COR-L47 (cell line): Measurements from ENCODE around the gene PLGLB2.
"Not testable (repeated sequence)": the region's sequence is repeated elsewhere in the genome, so short reads cannot be mapped to it uniquely, and the experiment has no call there.

Experiments
- DNase-seq: peaks from one replicate; lab custom pipeline; 2025; lab: John Stamatoyannopoulos, UW

Gene PLGLB2

DNA sequence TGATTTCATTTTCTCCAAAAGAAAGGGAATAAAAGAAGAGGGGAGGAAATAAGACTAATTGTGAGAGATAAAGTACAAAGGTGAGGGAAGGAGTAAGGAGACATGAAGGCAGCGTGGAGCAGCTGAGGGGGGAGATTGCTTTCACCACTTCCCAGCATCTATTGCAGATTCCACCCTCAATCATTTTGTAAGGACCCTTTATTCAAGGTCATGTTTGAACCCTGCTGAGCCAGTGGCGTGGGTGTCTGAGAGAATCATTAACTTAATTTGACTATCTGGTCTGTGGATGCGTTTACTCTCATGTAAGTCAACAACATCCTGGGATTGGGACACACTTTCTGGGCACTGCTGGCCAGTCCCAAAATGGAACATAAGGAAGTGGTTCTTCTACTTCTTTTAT, at the start of gene PLGLB2:
TSS of gene PLGLB2 (plus strand) at position 297 of the 400 bp plus-strand sequence. CDS start at position 364, 67 bp downstream.
- DNase-seq = not testable (repeated sequence)

DNA sequence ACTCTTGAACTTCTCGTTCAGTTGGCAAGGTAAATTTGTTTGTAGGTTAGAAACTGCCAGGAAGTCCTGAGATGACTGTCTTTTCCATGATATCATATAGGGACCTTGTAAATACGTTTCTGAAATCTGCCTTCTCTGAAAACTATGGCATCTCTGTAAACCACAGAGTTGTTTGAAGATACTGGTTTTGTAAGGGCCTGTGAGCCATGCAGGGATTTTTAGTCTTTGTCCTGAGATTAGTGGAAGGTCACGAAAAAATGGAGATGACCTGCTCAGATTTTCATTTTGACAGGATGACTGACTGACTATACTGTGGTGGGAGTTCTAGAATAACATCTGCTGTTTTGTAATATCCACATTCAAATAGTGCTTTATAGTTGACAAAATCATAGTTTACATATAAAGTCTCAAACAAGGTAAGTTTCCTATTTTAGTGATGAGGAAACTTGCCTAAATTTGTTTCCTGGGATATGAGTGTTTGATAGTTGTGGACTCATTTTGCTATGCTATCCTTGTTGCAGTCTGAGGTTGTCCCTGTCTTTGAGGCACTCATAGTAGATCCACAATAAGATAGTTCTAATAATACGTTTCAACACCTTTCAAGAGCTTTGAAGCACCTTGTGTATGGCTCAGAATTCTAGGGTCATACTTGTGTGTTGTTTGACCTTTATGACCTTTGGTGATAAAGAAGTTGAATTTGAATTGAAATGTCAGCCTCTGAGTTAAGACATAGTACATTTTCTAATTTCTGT, 43.1 kb upstream of the PLGLB2 start:
- DNase-seq = not testable (repeated sequence)

DNA sequence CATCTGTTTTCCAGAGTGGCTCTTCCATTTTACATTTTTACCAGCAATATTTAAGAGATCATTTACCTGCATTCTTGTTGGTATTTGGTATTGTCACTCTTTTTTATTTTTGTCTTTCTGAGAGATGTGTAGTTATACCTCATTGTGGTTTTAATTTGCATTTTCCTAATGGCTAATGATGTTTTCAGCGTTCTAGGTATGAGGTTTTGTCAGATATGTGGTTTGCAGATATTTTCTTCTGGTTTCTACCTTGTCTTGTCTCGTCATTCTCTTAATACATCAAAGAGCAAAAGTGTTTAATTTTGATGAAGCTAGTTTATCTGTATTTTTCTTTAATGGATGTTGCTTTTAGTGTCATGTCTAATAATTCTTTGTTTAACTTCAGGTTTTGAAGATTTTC, 39.5 kb upstream of the PLGLB2 start:
- DNase-seq = not testable (repeated sequence)

DNA sequence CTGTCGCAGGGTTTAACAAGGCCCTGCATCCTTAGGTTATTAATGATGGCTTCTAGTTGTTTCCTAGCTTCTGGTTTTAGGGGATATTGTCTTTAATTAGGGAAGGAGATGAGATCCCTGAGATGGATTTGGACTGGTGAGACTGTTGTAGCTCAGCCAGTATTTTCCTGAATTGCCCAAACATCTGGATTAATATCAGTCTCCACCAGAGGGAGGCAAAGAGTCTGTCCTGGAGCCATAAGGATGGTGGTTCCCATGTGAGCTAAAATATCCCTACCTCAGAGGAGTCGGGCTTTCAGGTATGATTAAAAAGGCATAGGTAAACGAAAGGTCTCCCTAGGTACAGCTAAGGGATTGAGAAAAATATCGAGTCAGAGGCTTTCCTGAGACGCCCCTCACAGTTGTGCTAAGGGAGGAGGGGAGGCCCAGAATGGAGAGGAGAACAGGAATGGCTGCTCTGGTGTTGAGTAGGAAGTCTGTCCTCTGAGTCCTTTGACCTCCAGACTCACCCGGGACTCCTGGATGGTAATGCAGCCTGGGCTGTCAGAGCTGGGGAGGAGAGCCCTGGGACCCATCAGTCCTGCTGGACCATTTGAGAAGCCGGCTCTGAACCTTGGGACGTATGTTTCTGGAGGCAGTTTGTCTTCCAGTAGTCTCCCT, 19.8 kb upstream of the PLGLB2 start:
- not testable (repeated sequence) for DNase-seq

DNA sequence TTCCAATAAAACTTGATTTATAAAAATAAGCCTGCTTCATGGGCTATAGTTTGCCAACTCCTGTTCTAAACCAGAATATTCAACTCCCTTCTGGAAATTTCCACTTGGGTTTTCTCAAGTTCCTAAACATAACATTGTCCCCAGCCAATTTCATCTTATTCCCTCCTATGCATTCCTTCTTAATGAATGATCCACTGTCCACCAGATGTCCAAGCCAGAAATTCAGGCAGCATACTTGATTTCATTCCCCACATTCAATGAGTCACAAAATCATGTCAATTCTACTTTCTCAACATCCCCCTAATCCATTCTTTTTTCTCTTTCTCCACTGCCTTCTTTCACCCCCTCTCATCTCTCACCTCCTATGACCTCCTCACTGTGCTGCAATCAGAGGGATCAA, 7.0 kb upstream of the PLGLB2 start:
- not testable (repeated sequence) for DNase-seq

DNA sequence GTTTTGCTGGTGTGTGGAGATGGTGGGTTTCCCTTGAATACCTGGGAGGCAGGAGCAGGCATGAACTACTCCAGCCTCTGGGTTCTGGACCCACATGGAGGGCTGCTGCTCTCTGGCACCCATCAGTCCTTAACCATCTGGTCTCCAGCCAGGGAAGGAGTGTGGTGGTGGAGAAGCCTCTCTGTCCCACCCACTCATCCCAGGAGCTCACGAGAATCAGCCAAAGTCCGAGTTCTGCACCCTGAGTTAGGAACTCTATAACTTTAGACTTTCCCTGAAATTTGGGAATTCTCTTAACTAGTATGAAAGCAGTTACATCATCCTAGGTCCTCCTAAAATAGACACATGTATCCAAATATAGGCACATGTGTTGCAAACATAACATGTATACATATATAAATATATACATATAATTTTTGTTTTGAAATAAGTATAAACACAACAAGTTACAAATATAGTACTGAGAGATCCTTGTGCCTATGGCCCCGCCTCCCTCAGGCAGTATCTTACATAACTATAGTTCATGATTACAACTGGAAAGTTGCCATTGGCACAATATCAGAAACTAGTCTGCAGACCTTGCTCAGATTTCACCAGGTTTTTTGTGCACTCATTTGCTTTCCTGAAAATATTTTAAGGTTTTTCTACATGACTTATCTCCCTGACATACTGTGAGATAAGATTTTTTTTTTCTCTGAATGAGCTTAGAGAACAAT, 5.3 kb upstream of the PLGLB2 start:
- not testable (repeated sequence) for DNase-seq

DNA sequence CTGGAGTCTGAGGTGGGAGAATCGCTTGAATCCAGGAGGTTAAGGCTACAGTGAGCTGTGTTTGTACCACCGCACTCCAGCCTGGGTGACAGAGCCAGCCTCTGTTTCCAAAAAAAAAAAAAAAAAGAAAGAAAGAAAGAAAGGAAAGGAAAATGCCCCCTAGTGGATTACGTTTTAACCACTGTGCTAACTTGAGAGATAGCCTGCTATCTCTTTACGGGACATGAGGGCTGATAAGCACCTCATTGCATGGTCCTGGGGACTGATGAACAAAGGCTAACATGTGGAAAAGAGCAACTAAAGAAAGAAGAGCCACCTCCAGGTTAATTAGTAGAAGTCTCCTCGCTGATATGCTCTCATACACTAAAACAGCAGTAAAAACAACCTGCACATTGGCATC, 4.2 kb upstream of the PLGLB2 start:
- DNase-seq = not testable (repeated sequence)

DNA sequence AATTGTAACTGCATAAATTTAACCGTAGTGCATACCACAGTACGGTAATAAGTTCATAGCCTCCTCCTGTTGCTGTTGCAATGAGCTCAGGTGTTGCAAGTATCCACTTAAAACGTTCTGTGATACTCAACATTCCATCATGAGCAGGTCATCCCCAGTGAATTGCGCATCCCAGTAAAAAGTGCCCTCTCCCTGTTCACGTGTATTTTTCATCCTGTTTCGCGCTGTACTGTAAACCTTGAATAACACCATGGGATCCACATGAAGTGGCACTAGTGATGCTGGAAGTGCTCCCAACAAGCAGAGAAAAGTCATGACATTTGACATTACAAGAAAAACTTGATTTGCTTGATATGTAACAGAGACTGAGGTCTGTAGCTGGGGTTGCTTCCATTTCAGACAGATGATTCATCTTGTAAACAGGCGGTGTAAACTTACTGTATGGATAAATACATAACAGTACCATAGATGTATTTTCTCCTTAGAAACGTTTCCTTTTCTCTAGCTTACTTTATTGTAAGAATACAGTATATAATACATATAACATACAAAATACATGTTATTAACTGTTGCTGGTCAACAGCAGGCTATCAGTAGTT, 2.4 kb upstream of the PLGLB2 start:
- not testable (repeated sequence) for DNase-seq

DNA sequence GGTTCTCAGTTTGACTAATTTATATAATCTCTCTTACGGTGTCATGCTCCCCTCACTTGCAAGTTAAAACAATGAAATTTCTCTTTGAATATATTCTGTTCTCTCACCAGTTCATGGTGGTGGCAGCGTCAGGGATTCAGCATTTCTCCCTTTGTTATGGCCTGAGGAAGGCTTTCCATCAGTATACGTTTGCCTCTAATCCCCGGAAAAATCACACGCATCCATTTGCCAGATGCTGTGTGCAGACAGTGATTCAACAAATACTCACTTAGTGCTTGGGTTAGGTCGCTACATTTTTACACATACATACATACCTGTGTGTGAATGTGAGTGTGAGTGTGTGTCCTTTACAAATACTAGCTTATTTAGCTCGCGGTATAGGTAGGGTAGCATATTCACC, 637 bp downstream of the PLGLB2 start:
- not testable (repeated sequence) for DNase-seq

DNA sequence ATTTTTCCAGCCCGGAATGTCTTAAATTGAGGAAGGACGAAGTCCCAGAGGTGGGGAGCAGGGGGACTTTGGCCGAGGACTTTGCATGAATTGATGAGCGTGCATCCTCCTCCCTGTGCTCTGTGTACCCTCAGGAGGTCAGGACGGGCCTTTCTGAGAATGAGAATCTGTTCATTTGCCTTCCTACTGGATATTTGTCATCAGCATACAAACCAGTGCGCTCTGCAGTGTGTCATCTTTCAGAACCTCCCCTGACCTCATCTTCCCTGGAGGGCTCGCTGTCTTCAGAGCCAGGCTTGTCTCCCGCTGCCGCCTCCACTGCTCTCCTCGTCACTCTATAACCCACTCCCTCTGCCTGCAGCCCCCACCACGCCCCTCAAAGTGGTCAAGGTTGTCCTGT, 2.7 kb downstream of the PLGLB2 start:
- not testable (repeated sequence) for DNase-seq

DNA sequence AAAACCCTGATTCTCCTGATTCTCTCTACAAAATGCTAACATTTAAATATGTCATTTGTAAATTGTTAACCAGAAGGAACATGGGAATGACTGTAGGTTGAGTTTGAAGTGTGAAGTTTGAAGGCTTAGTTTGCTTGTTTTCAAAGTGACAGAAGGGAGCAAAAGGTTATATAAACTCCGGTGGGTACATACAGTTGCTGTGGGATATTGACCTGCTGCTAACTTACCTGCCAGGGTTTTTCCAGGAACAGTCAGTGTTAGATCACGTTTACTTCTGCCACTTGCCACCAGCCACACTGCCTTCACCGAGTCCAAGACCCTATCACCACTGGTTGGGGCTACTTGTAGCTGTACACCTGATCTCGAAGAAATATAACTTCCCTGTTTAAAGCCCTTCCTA, 6.9 kb downstream of the PLGLB2 start:
- not testable (repeated sequence) for DNase-seq
